ENCODE measurements around the gene TFPI2.
"Not testable (repeated sequence)": the region's sequence is repeated elsewhere in the genome, so short reads cannot be mapped to it uniquely, and the experiment has no call there.

TFPI2 gene

GRCh38 chr7:93890464-93891068 is at the start of gene TFPI2:
Gene TFPI2 (minus strand): TSS chr7:93890753. CDS start chr7:93890678, 75 bp downstream.
- DNase-seq, result no peak

- no peak for DNase-seq
These were observed 47.7 kb upstream of the TFPI2 start for GRCh38 chr7:93938293-93938692.

GRCh38 chr7:93937818-93938217 is 47.3 kb upstream of the TFPI2 start:
- DNase-seq, result no peak

GRCh38 chr7:93935102-93935501 is 44.5 kb upstream of the TFPI2 start:
- DNase-seq, result no peak

- DNase-seq, result no peak
These were observed 42.6 kb upstream of the TFPI2 start for GRCh38 chr7:93933156-93933555.

DNA sequence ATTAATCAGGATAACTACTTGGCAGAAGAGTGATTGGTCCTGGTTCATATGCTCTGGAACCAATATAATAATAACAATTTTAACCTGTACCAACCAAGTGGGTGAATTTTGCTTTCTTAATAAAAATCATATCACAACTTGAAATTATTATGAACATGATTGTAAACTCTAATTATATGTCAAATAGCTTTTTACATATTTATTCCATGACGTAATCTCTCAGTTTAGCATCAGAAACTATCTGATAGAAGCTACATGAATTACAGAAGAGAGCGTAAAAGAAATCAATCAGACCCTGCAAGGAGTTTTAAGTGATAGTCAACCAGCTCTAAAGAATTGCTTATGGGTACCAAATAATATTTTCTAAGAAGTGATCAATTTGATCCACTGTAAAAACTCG is 41.1 kb upstream of the TFPI2 start:
- DNase-seq, result no peak

DNA sequence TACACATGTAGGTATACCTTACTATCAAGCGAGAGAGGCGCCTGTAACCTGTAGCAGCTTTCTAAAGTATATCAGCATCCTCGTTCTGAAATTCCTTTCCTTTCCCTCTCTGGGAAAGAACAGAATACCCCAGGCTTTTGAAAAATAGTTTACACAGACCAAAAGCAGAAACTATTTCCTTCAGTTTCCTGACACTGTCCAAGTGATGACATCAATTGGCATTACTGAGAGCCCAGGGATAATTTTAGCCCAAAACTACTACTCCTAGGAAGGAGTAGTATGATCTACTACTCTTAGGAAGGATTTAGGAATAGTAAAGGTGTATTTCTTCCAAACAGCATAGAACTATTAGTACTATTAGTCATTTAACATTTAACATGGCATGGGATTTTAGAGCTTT is 37.0 kb upstream of the TFPI2 start:
- no peak for DNase-seq

DNA sequence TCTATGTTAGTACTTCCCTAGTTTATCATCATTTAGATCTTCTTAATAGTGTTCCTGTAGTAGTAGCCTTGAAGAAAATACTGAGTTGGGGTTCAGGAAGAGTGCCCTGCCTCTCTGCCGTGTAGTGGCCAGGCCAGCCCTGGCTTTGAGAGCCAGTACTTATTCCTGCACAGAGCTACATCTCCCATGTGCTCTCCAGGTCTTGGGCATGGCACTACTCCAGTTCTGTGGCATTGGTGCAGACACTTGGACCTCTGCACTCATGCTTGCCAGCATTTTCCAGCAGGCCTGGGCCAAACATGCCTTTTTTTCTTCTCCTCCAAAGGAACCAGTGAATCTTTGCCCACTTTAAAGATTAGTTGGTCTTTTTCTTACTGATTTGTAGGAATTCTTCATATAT is 36.2 kb upstream of the TFPI2 start:
- DNase-seq, result no peak

GRCh38 chr7:93923942-93924341 is 33.4 kb upstream of the TFPI2 start:
- no peak for DNase-seq

GRCh38 chr7:93923296-93923695 is 32.7 kb upstream of the TFPI2 start:
- no peak for DNase-seq

- DNase-seq, result no peak
These were observed 31.3 kb upstream of the TFPI2 start, which contains the start of gene GNG11 for GRCh38 chr7:93921607-93922566. Gene GNG11 (plus strand): TSS chr7:93921735. CDS start chr7:93922138, 403 bp downstream.

DNA sequence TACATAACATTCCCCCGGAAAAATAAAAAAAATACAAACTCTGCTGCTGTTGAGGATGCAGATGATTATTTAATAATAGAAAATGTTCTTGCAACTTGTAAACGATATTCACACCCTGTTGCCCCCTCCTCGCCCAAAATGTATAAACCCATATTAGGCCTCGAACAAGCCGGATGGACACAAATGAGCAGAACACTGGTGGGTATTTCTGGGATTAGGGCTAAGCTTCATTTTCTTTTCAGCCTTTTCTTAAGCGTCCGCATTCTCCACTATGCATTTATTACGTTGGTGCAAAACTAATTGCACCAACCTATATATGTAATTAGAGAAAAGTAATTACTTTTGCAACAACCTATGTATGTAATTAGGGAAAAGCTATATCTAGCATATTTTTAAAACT is 30.6 kb upstream of the TFPI2 start:
- DNase-seq, result no peak

DNA sequence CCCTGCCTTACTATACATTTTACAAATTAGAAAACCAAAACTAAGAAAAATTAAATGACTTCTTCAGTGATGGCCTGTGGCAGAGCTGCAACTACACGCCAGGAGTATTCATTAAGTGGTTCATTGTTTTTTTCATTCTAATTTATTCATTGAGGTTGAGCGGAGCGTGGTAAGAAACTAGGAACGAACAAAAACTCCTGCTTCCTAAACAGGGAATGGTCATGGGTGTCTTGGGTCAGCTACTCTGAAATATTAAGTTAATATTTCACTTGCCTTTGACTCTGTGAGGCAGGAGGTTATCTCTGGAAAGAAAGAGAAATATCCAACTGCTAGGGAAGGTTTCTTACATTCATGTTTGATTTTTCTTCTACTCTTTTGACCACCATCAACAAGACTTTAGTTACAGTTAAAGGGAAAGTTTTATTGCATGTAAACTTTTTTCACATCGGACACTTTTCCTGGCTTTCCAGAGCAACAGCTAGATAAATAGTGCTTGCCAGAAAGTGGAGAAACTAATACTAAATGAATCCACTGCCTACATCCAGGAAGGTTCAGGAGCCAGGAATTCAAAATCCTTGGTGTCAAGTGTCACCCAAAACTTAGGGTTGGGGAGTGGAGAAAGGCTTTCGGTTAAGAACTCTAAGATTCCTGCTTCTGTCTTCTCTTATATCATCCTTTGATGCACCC is 30.1 kb upstream of the TFPI2 start:
- DNase-seq, result no peak

GRCh38 chr7:93916315-93916714 is 25.8 kb upstream of the TFPI2 start:
- not testable (repeated sequence) for DNase-seq

DNA sequence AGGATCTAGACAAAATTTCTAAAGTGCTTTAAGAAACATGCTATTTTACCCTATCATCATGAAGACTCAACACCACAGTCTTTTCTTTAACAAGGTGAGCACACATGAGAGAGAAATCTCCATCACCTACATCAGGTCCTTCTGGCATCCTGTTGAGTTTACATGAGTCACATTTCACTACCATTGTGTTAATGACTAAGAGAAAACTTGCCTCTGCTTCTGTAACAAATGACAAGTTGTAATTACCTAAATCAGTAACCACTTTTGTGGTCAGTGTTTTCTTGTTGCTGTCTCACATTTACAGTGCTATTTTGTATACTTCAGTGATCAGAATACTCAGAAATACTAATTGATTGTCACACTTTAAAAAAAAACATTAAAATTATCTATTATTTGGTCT is 25.3 kb upstream of the TFPI2 start:
- not testable (repeated sequence) for DNase-seq

DNA sequence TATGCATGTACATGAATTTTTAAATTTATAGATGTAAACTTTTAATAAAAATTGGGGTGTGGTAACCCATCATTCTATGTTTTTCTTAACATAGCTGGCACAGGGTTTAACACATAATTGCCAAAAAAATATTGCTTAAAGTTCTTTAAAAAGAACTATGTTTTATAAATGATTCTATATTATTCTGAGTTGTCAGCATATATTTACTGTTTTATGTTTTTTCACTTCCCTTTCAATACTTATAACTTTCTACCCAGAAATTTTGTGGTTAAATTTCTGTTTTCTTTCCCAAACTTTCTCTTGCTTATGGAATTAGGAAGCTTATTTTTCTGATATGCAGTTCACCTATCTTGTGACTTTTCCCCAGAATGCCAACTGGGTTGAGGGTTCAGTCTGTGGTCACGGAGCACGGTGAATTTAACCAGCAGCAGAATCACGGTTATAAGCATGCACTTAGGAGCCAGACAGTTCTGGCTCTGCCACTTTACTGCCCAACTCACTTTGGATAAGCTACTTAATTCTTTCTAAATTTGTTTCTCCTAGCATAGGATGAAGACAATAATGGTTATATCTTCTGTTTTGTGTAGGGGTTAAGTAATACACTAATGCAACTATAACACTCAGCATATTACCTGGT is 24.8 kb upstream of the TFPI2 start:
- DNase-seq, result not testable (repeated sequence)

- no peak for DNase-seq
These were observed 24.1 kb upstream of the TFPI2 start for GRCh38 chr7:93914581-93915066.

- DNase-seq, result no peak
These were observed 22.6 kb upstream of the TFPI2 start for GRCh38 chr7:93913197-93913596.

GRCh38 chr7:93911661-93912060 is 21.1 kb upstream of the TFPI2 start:
- DNase-seq, result not testable (repeated sequence)

GRCh38 chr7:93911242-93911641 is 20.7 kb upstream of the TFPI2 start:
- DNase-seq, result not testable (repeated sequence)

DNA sequence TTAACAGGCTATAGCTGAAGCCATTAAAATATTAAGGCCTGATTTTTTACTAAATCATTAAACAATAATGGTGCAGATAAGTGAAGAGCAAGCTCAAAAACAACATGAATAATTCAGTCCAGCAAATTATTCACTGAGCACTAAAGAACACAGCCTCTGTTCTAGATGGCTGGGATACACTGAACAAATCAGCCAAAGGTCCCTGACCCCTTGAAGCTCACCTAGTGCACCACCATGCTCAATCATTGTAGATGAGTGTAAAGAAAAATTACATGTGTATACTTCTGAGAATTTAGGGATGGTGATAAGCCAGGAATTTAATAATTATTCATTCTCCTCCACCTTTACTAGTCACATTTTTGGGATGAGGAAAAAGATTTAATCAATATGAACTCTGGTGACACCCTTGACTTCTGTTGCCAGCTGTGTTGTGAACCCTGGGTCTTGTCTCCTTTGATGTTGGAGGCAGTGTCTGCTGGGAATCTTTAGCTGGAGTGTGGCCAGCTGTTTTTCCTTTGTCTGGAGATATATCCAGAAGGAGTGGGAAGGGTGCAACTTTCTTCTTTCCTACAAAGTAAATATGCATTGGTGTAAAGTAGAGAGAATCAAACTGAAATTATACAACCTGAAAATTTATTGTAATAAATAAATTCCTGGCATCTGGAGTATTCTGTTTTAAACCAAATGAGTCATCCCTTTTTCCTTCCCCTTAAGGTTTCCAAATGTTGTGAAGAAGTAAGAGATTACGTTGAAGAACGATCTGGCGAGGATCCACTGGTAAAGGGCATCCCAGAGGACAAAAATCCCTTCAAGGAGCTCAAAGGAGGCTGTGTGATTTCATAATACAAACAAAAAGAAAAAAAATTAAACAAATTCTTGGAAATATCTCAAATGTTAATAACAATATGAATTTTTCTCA is 19.8 kb upstream of the TFPI2 start:
- DNase-seq, result no peak

DNA sequence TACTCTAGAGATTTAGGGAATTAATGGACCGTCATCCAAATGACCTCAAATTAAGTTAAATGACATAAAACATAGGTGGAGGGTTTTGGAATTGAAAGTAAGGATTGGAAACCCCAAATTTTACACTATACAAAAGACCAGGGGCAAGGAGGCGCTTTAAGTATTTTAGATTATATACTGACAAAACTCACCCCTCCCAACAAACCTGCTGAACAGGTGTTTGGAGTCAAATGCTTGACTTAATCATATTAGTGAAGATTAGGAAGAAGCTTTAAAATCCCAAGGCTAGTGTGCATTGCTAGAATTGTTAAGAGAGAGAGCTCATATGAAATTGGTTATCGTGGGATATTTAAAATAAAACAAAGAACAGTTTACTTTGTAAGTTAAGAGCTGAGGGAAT is 15.7 kb upstream of the TFPI2 start, which contains the start of gene GNGT1:
Gene GNGT1, plus strand, starts transcription at position 301 of the 400 bp plus-strand sequence. CDS start 180 bp downstream, outside the sequence.
- DNase-seq, result no peak

All from stimulated activated naive CD4-positive, alpha-beta T cell (primary cell).